ENCODE data around the gene ZNF3.
"Not testable (repeated sequence)": the region's sequence is repeated elsewhere in the genome, so short reads cannot be mapped to it uniquely, and the experiment has no call there.

The ZNF3 gene

GRCh38 chr7:100081535-100082102 lies at the start of gene ZNF3:
Gene ZNF3 (minus strand): TSS chr7:100081723. CDS start chr7:100077357, 4,366 bp downstream.
- DNase-seq = peak; percentile 97

GRCh38 chr7:100130608-100131453 lies 49.3 kb upstream of the ZNF3 start:
- peak; percentile 90 to 92 for DNase-seq

- not testable (repeated sequence) for DNase-seq
Measured at GRCh38 chr7:100130220-100130607, 48.7 kb upstream of the ZNF3 start.

- DNase-seq = no peak
Measured at GRCh38 chr7:100128637-100128963, 47.1 kb upstream of the ZNF3 start.

GRCh38 chr7:100127866-100128636 lies 46.5 kb upstream of the ZNF3 start:
- DNase-seq = peak in 1 of 2 donors; percentile 10

GRCh38 chr7:100126931-100127865 lies 45.7 kb upstream of the ZNF3 start, which contains the start of gene MBLAC1:
Gene MBLAC1 (plus strand): TSS chr7:100126967. CDS start chr7:100127396, 429 bp downstream.
- DNase-seq = peak; percentile 89 to 93

GRCh38 chr7:100126239-100126930 lies 44.9 kb upstream of the ZNF3 start:
- no peak for DNase-seq

- DNase-seq = no peak
Measured at GRCh38 chr7:100124301-100125230, 43.0 kb upstream of the ZNF3 start.

GRCh38 chr7:100122568-100122967 lies 41.0 kb upstream of the ZNF3 start:
- no peak for DNase-seq

- no peak for DNase-seq
Measured at GRCh38 chr7:100122067-100122466, 40.5 kb upstream of the ZNF3 start.

GRCh38 chr7:100120733-100121036 lies 39.2 kb upstream of the ZNF3 start:
- DNase-seq = no peak

GRCh38 chr7:100119970-100120732 lies 38.6 kb upstream of the ZNF3 start:
- DNase-seq = peak; percentile 62 to 64

- DNase-seq = peak; percentile 92 to 94
Measured at GRCh38 chr7:100119072-100119969, 37.8 kb upstream of the ZNF3 start, which contains the start of the genes CNPY4 and TAF6. Gene CNPY4 (plus strand): TSS chr7:100119634. CDS start chr7:100119745, 111 bp downstream. Gene TAF6 (minus strand): TSS chr7:100119358. CDS start chr7:100114209, 5,149 bp downstream.

- DNase-seq = no peak
Measured at GRCh38 chr7:100118388-100119071, 37.0 kb upstream of the ZNF3 start.

GRCh38 chr7:100115026-100115425 lies 33.5 kb upstream of the ZNF3 start:
- no peak for DNase-seq

- DNase-seq = no peak
Measured at GRCh38 chr7:100111914-100112313, 30.4 kb upstream of the ZNF3 start.

- no peak for DNase-seq
Measured at GRCh38 chr7:100111156-100111555, 29.6 kb upstream of the ZNF3 start.

- no peak for DNase-seq
Measured at GRCh38 chr7:100109521-100110163, 28.1 kb upstream of the ZNF3 start.

Data from stimulated activated CD4-positive, alpha-beta T cell treated with anti-CD3 and anti-CD28 coated beads, Interleukin-2, amount 100 ng/mL, for 48 hours (primary cell).